Lung (tissue), 12 donors: ENCODE measurements around the gene ZSWIM8. TPM values are rescaled to one million over a fixed set of nuclear protein-coding genes. Genes with fewer than 3 reads are reported as not detected.

ENCODE experiments used
- ATAC-seq: fragments of 200-7000 bp; cut with Tn5 transposase; one replicate; pipeline ENCODE4 v1.9.1; 2020; ENCODE audit warnings: moderate number of reproducible peaks; ENCODE audit not compliant: insufficient read depth, low FRiP score
- DNase-seq, 3 donors: peaks; one replicate each; pipeline ENCODE4 v3.0.0-alpha.2; 2013 to 2017
- H3K27ac ChIP-seq, 2 donors: one replicate each; pipeline ENCODE4 v1.5.1; 2013; ENCODE audit warnings: mild to moderate bottlenecking in 2 of 2, moderate library complexity in 2 of 2, control low read depth in 1 of 2, inconsistent platforms in 1 of 2, low read depth in 1 of 2, low read length in 1 of 2
- H3K27me3 ChIP-seq, 3 donors: one replicate each; pipeline ENCODE4 v1.5.1; 2013; ENCODE audit warnings: low read length in 2 of 3; ENCODE audit not compliant: control insufficient read depth in 3 of 3, insufficient read depth in 3 of 3
- H3K36me3 ChIP-seq, 4 donors: one replicate each; pipeline ENCODE4 v1.5.1; 2013; ENCODE audit warnings: low read length in 4 of 4, mild to moderate bottlenecking in 1 of 4, moderate library complexity in 1 of 4; ENCODE audit not compliant: control insufficient read depth in 4 of 4, insufficient read depth in 4 of 4
- H3K4me1 ChIP-seq, 5 donors: one replicate each; pipeline ENCODE4 v1.5.1; 2013; ENCODE audit warnings: low read length in 5 of 5, mild to moderate bottlenecking in 2 of 5, moderate library complexity in 1 of 5; ENCODE audit not compliant: control insufficient read depth in 5 of 5, insufficient read depth in 5 of 5
- H3K4me3 ChIP-seq: one replicate; pipeline ENCODE4 v1.5.1; 2013; ENCODE audit warnings: mild to moderate bottlenecking, control low read depth, moderate library complexity
- H3K9ac ChIP-seq, 2 donors: one replicate each; pipeline ENCODE4 v1.5.1; 2013; ENCODE audit warnings: low read length in 2 of 2, control low read depth in 1 of 2; ENCODE audit not compliant: insufficient read depth in 1 of 2
- H3K9me3 ChIP-seq, 4 donors: one replicate each; pipeline ENCODE4 v1.5.1; 2013; ENCODE audit warnings: low read length in 3 of 4, mild to moderate bottlenecking in 1 of 4, moderate library complexity in 1 of 4; ENCODE audit not compliant: control insufficient read depth in 4 of 4, insufficient read depth in 3 of 4
- WGBS, 2 donors: extraction: QIAGEN DNeasy Blood & Tissue Kit; methylation state at CpG; one replicate each; pipeline ENCODE4 v1.1.7; 2013; 5-methylcytosine and 5-hydroxymethylcytosine counted together
- polyA plus RNA-seq, 2 donors: library from polyadenylated mRNA; stranded (reverse); fragments of 200-250 nt; gene quantifications; one replicate each; pipeline ENCODE4 v1.2.1, GENCODE V29; 2013
- total RNA-seq, 2 donors: library from RNA; depleted of rRNA in 1 of 2; stranded (reverse); fragments of >200 nt in 1 of 2; gene quantifications; one replicate each; pipeline ENCODE4 v1.2.1, GENCODE V29; 2014 to 2021
- TF ChIP-seq, protein P1 (sequence below): IDR thresholded peaks from 2 replicates; pipeline ENCODE4 v1.5.1; 2012; ENCODE audit warnings: mild to moderate bottlenecking; ENCODE audit errors: control extremely low read depth, extremely low read depth
- donor health status: control.
- donor health status: control.
- donor health status: Bipolar disorder and iron deficiency.
- donor health status: healthy.
- donor health status: DM: yes; HTN: yes; CAD: no.

ZSWIM8 gene
- total and polyA plus RNA-seq, 4 donors: 70.3 to 113 (median 93.1) TPM

GRCh38 chr10:73839276-73839966 is 54.0 kb downstream of the ZSWIM8 start:
- ATAC-seq (no peak), DNase-seq (no peak)
- H3K4me1 ChIP-seq: peaks cover 0 to 8% (median 0%) of the 10 kb centered on the region in 5 donors
- H3K9ac ChIP-seq: no peak overlapping the region
- 97% methylated on average over 34 to 40 of the region's 40 CpGs for WGBS, 2 donors
- TF ChIP-seq, protein P1, sequence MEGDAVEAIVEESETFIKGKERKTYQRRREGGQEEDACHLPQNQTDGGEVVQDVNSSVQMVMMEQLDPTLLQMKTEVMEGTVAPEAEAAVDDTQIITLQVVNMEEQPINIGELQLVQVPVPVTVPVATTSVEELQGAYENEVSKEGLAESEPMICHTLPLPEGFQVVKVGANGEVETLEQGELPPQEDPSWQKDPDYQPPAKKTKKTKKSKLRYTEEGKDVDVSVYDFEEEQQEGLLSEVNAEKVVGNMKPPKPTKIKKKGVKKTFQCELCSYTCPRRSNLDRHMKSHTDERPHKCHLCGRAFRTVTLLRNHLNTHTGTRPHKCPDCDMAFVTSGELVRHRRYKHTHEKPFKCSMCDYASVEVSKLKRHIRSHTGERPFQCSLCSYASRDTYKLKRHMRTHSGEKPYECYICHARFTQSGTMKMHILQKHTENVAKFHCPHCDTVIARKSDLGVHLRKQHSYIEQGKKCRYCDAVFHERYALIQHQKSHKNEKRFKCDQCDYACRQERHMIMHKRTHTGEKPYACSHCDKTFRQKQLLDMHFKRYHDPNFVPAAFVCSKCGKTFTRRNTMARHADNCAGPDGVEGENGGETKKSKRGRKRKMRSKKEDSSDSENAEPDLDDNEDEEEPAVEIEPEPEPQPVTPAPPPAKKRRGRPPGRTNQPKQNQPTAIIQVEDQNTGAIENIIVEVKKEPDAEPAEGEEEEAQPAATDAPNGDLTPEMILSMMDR: no peak
- no peaks in the 10 kb centered on the region for H3K27me3 ChIP-seq
- no peaks in the 10 kb centered on the region for H3K9me3 ChIP-seq
- H3K4me3 ChIP-seq: no peak overlapping the region
- H3K36me3 ChIP-seq: peaks cover 0 to 60% (median 7%) of the 10 kb centered on the region in 4 donors
- no peak overlapping the region for H3K27ac ChIP-seq

DNA sequence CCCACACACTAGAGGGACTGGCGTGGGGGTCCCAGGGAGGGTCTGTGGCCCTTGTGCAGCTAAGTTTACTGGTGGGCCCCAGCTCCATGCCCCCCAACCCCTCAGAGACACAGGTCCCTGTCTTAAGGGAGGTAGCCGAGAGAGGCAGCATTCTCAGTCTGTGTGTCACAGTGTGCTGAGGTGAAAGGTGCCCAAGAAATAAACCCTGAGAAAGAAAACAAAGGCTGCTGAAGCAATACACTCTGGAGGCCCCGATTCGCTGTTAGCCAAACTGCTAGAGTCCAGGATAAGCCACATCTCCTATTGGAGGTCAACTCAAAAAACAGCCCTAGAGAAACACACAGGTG is 54.6 kb downstream of the ZSWIM8 start:
- TF ChIP-seq, protein P1: no peak
- Histone ChIP-seq H3K27ac (no peak overlapping the region), H3K27me3 (no peaks in the 10 kb centered on the region), H3K4me1 (peaks cover 0 to 8% (median 0%) of the 10 kb centered on the region in 5 donors), H3K9ac (no peak overlapping the region), H3K9me3 (no peaks in the 10 kb centered on the region), H3K4me3 (no peak overlapping the region), H3K36me3 (peaks cover 0 to 58% (median 7%) of the 10 kb centered on the region in 4 donors)
- WGBS, 2 donors: 94 to 99% methylated on average over 4 of the region's 4 CpGs
- ATAC-seq (no peak), DNase-seq (no peak)

GRCh38 chr10:73840403-73841060 is 55.1 kb downstream of the ZSWIM8 start:
- Histone ChIP-seq H3K9ac (no peak overlapping the region), H3K27ac (no peak overlapping the region), H3K9me3 (no peaks in the 10 kb centered on the region), H3K36me3 (peaks cover 0 to 56% (median 7%) of the 10 kb centered on the region in 4 donors), H3K4me3 (no peak overlapping the region), H3K27me3 (no peaks in the 10 kb centered on the region), H3K4me1 (peaks cover 0 to 8% (median 0%) of the 10 kb centered on the region in 5 donors)
- DNase-seq (no peak), ATAC-seq (no peak)
- 89 to 91% methylated on average over 13 of the region's 13 CpGs for WGBS, 2 donors
- TF ChIP-seq, protein P1: no peak
